Activated CD4-positive, alpha-beta T cell treated with anti-CD3 and anti-CD28 coated beads for 24 hours (primary cell): ENCODE results near the gene SLC39A11.
"Not testable (repeated sequence)": the region's sequence is repeated elsewhere in the genome, so short reads cannot be mapped to it uniquely, and the experiment has no call there.

ENCODE experiments used
- DNase-seq, 2 donors: peaks; one replicate each; pipeline ENCODE4 v3.0.0-alpha.2; 2020; ENCODE audit warnings: low read depth in 2 of 2

The SLC39A11 gene

GRCh38 chr17:73011016-73011486, 81.4 kb downstream of the SLC39A11 start:
- no peak for DNase-seq

- no peak for DNase-seq
Measured at GRCh38 chr17:73010414-73010813, 82.1 kb downstream of the SLC39A11 start.

- no peak for DNase-seq
Measured at GRCh38 chr17:73007407-73007806, 85.1 kb downstream of the SLC39A11 start.

- DNase-seq: no peak
Measured at GRCh38 chr17:73005360-73005759, 87.1 kb downstream of the SLC39A11 start.

- DNase-seq: no peak
Measured at GRCh38 chr17:73003487-73003886, 89.0 kb downstream of the SLC39A11 start.

GRCh38 chr17:73000832-73001231, 91.7 kb downstream of the SLC39A11 start:
- no peak for DNase-seq

- not testable (repeated sequence) for DNase-seq
Measured at GRCh38 chr17:72999474-72999873, 93.0 kb downstream of the SLC39A11 start.

GRCh38 chr17:72998343-72998742, 94.1 kb downstream of the SLC39A11 start:
- no peak for DNase-seq

GRCh38 chr17:72997559-72997958, 94.9 kb downstream of the SLC39A11 start:
- no peak for DNase-seq

- no peak for DNase-seq
Measured at GRCh38 chr17:72996791-72997190, 95.7 kb downstream of the SLC39A11 start.

GRCh38 chr17:72995008-72995656, 97.4 kb downstream of the SLC39A11 start:
- DNase-seq: no peak

- peak; percentile 5 to 10 for DNase-seq
Measured at GRCh38 chr17:72992783-72993467, 99.6 kb downstream of the SLC39A11 start.

- DNase-seq: no peak
Measured at GRCh38 chr17:72991651-72992050, 100.8 kb downstream of the SLC39A11 start.

GRCh38 chr17:72989074-72989610, 103.3 kb downstream of the SLC39A11 start:
- DNase-seq: no peak

- DNase-seq: no peak
Measured at GRCh38 chr17:72988451-72988850, 104.0 kb downstream of the SLC39A11 start.

GRCh38 chr17:72987166-72987565, 105.3 kb downstream of the SLC39A11 start:
- DNase-seq: no peak

- DNase-seq: peak; percentile 20 to 31
Measured at GRCh38 chr17:72985882-72986720, 106.4 kb downstream of the SLC39A11 start.

GRCh38 chr17:72984926-72985325, 107.6 kb downstream of the SLC39A11 start:
- DNase-seq: no peak

- no peak for DNase-seq
Measured at GRCh38 chr17:72984145-72984925, 108.2 kb downstream of the SLC39A11 start.

- DNase-seq: no peak
Measured at GRCh38 chr17:72982680-72983079, 109.8 kb downstream of the SLC39A11 start.

GRCh38 chr17:72978593-72979218, 113.8 kb downstream of the SLC39A11 start:
- DNase-seq: no peak
